Glutamatergic neuron (in vitro differentiated cells): ENCODE measurements around the gene SNAP47. TPM values are rescaled to one million over a fixed set of nuclear protein-coding genes. Genes with fewer than 3 reads are reported as not detected.
A peak's percentile ranks its signal among the peaks of the same experiment; 100 is the strongest.

Source experiments
- DNase-seq: peaks from one replicate; pipeline ENCODE4 v3.0.0; 2022
- H3K27ac Mint-ChIP-seq: one replicate; pipeline ENCODE4 v1.8.0; 2020; ENCODE audit warnings: mild to moderate bottlenecking, mixed read lengths, inconsistent platforms; ENCODE audit not compliant: unreplicated experiment
- H3K27me3 Mint-ChIP-seq: one replicate; pipeline ENCODE4 v1.8.0; 2020; ENCODE audit warnings: mild to moderate bottlenecking, moderate library complexity, mixed read lengths, inconsistent platforms; ENCODE audit not compliant: unreplicated experiment
- H3K36me3 Mint-ChIP-seq: one replicate; pipeline ENCODE4 v1.8.0; 2020; ENCODE audit warnings: mild to moderate bottlenecking, mixed read lengths, inconsistent platforms; ENCODE audit not compliant: unreplicated experiment
- H3K4me1 Mint-ChIP-seq: one replicate; pipeline ENCODE4 v1.8.0; 2020; ENCODE audit warnings: mild to moderate bottlenecking, low read depth, mixed read lengths, inconsistent platforms; ENCODE audit not compliant: unreplicated experiment
- H3K4me3 Mint-ChIP-seq: one replicate; pipeline ENCODE4 v1.8.0; 2020; ENCODE audit warnings: mild to moderate bottlenecking, mixed read lengths, inconsistent platforms; ENCODE audit not compliant: unreplicated experiment
- H3K9me3 Mint-ChIP-seq: one replicate; pipeline ENCODE4 v1.8.0; 2020; ENCODE audit warnings: mild to moderate bottlenecking, moderate library complexity, mixed read lengths, inconsistent platforms; ENCODE audit not compliant: unreplicated experiment
- CTCF ChIP-seq: fragments of 200-600 bp; sonication (generic); IDR thresholded peaks from one replicate; pipeline ENCODE4 v1.5.0; 2021; ENCODE audit not compliant: partially characterized antibody, unreplicated experiment
- total RNA-seq: library from RNA; stranded (reverse); fragmentation: NEBNext Ultra II Directional; extraction: Animal tissue kit (Norgen Biotek cat#: 25700); gene quantifications from one replicate; pipeline ENCODE4 v1.2.1, GENCODE V29; 2021; ENCODE audit not compliant: unreplicated experiment

The SNAP47 gene
- total RNA-seq, 1 donor from 2014 or later, result 34.0 TPM

GRCh38 chr1:227767401-227768124, 32.3 kb downstream of the SNAP47 start:
- H3K36me3 Mint-ChIP-seq, result peaks cover 8% of the 10 kb centered on the region
- DNase-seq, result no peak
- peaks cover 16% of the 10 kb centered on the region for H3K4me1 Mint-ChIP-seq
- no peak for TF ChIP-seq CTCF
- no peak overlapping the region for H3K27ac Mint-ChIP-seq
- peaks cover 11% of the 10 kb centered on the region for H3K27me3 Mint-ChIP-seq
- H3K4me3 Mint-ChIP-seq, result no peak overlapping the region
- H3K9me3 Mint-ChIP-seq, result peaks cover 8% of the 10 kb centered on the region

- no peak overlapping the region for H3K4me3 Mint-ChIP-seq
- H3K27ac Mint-ChIP-seq, result no peak overlapping the region
- no peak for DNase-seq
- H3K36me3 Mint-ChIP-seq, result peaks cover 8% of the 10 kb centered on the region
- H3K27me3 Mint-ChIP-seq, result peaks cover 12% of the 10 kb centered on the region
- H3K4me1 Mint-ChIP-seq, result peaks cover 18% of the 10 kb centered on the region
- no peak for TF ChIP-seq CTCF
- peaks cover 11% of the 10 kb centered on the region for H3K9me3 Mint-ChIP-seq
Observed at GRCh38 chr1:227768125-227768439, 32.8 kb downstream of the SNAP47 start.

- Mint-ChIP-seq H3K27ac (no peak overlapping the region), H3K9me3 (peaks cover 11% of the 10 kb centered on the region), H3K4me3 (no peak overlapping the region), H3K36me3 (peaks cover 8% of the 10 kb centered on the region), H3K4me1 (peaks cover 18% of the 10 kb centered on the region), H3K27me3 (peaks cover 12% of the 10 kb centered on the region)
- TF ChIP-seq CTCF, result no peak
- no peak for DNase-seq
Observed at GRCh38 chr1:227768640-227769039, 33.4 kb downstream of the SNAP47 start.

- Mint-ChIP-seq H3K9me3 (peaks cover 11% of the 10 kb centered on the region), H3K27ac (peak overlapping the region; percentile 33), H3K4me3 (no peak overlapping the region), H3K4me1 (peaks cover 22% of the 10 kb centered on the region), H3K36me3 (peaks cover 8% of the 10 kb centered on the region), H3K27me3 (peaks cover 12% of the 10 kb centered on the region)
- TF ChIP-seq CTCF, result no peak
- no peak for DNase-seq
Observed at GRCh38 chr1:227769047-227769935, 34.1 kb downstream of the SNAP47 start.
